Ovary (tissue), 3 donors: ENCODE data around the gene STARD7.

Experiments used
- POLR2A ChIP-seq: fragments of 450-650 bp; IDR thresholded peaks from one replicate; pipeline ENCODE4 v1.6.1; 2017; ENCODE audit warnings: antibody characterized with exemption, mild to moderate bottlenecking, moderate library complexity
- TF ChIP-seq, protein P1 (sequence below), 3 donors: fragments of 450-650 bp in 2 of 3; fragments of 200-600 bp in 1 of 3; IDR thresholded peaks; one replicate each; pipeline versions ENCODE4 v1.5.1 to v1.8.0; 2016 to 2022; ENCODE audit warnings: antibody characterized with exemption in 3 of 3, mild to moderate bottlenecking in 1 of 3
- donor health status: DM: no; HTN: no; CAD: no.

DNA sequence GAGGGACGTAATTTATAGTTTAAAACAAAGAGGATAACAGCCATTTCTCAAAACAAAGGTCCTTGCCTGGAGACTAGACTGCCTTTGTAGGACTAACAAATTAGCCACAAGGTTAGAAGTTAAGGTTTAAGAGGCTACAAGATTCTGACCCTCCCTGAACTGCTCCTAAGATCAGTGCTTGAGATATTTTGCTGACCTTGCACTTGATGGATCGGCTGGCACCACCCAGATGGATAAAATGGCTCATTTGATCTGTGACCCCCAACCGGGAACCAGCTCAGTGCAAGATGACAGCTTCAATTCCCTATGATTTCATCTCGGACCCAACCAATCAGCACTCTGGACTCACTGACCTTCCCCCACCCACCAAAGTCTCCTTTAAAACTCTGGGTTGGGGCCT lies 3.7 kb upstream of the STARD7 start:
- TF ChIP-seq, protein P1, sequence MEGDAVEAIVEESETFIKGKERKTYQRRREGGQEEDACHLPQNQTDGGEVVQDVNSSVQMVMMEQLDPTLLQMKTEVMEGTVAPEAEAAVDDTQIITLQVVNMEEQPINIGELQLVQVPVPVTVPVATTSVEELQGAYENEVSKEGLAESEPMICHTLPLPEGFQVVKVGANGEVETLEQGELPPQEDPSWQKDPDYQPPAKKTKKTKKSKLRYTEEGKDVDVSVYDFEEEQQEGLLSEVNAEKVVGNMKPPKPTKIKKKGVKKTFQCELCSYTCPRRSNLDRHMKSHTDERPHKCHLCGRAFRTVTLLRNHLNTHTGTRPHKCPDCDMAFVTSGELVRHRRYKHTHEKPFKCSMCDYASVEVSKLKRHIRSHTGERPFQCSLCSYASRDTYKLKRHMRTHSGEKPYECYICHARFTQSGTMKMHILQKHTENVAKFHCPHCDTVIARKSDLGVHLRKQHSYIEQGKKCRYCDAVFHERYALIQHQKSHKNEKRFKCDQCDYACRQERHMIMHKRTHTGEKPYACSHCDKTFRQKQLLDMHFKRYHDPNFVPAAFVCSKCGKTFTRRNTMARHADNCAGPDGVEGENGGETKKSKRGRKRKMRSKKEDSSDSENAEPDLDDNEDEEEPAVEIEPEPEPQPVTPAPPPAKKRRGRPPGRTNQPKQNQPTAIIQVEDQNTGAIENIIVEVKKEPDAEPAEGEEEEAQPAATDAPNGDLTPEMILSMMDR (IDR thresholded peaks at IDR 0.05): no peak
- TF ChIP-seq POLR2A: no peak
